HepG2 (cell line): Measurements from ENCODE around the gene CNPPD1. TPM values are rescaled to one million over a fixed set of nuclear protein-coding genes. Genes with fewer than 3 reads are reported as not detected.

Experiments used
- AGO1 ChIP-seq: fragments of 200-400 bp; formaldehyde crosslinking; IDR thresholded peaks from 2 replicates; pipeline ENCODE4 v1.6.1; 2017; ENCODE audit warnings: mild to moderate bottlenecking, low read depth, low read length, moderate library complexity; ENCODE audit not compliant: poor library complexity, severe bottlenecking
- ELF1 ChIP-seq: sonication (generic); formaldehyde crosslinking; IDR thresholded peaks from 2 replicates; pipeline ENCODE4 v1.4.0; 2020; ENCODE audit warnings: missing genetic modification reagents
- HOXA7 ChIP-seq: sonication (generic); formaldehyde crosslinking; IDR thresholded peaks from 2 replicates; pipeline ENCODE4 v1.8.1; 2022; ENCODE audit warnings: mild to moderate bottlenecking, missing genetic modification reagents, moderate library complexity
- JARID2 ChIP-seq: sonication (generic); formaldehyde crosslinking; IDR thresholded peaks from 2 replicates; pipeline ENCODE4 v1.8.1; 2023; ENCODE audit warnings: missing genetic modification reagents, inconsistent platforms; ENCODE audit not compliant: insufficient replicate concordance
- KDM1A ChIP-seq: IDR thresholded peaks from 2 replicates; pipeline ENCODE4 v1.6.1; 2016; ENCODE audit warnings: missing compliant biosample characterization
- KLF6 ChIP-seq: IDR thresholded peaks from 2 replicates; pipeline ENCODE4 v1.8.0; 2016; ENCODE audit warnings: missing biosample characterization, missing genetic modification reagents
- MAFK ChIP-seq, 2 experiments: IDR thresholded peaks in 1 of 2; conservative IDR thresholded peaks in 1 of 2; 2 replicates each; pipeline ENCODE4 v1.6.1; 2011; ENCODE audit warnings: improper control_type of control experiment in 2 of 2, low read length in 2 of 2
- MED8 ChIP-seq: sonication (generic); formaldehyde crosslinking; IDR thresholded peaks from 2 replicates; pipeline ENCODE4 v1.8.1; 2023; ENCODE audit warnings: mild to moderate bottlenecking, missing genetic modification reagents; ENCODE audit not compliant: insufficient replicate concordance
- MYC ChIP-seq: sonication (generic); formaldehyde crosslinking; IDR thresholded peaks from 2 replicates; pipeline ENCODE4 v1.9.0; 2021; ENCODE audit warnings: missing genetic modification reagents, borderline replicate concordance
- NCOA5 ChIP-seq: sonication (generic); formaldehyde crosslinking; IDR thresholded peaks from 2 replicates; pipeline ENCODE4 v1.4.0; 2020; ENCODE audit warnings: missing genetic modification reagents
- PAWR ChIP-seq: sonication (generic); formaldehyde crosslinking; IDR thresholded peaks from 2 replicates; pipeline ENCODE4 v1.4.0; 2020; ENCODE audit warnings: missing genetic modification reagents, mild to moderate bottlenecking, borderline replicate concordance
- RFX1 ChIP-seq: fragments of 450-650 bp; IDR thresholded peaks from 2 replicates; pipeline ENCODE4 v1.6.1; 2017
- SP2 ChIP-seq: sonication (generic); formaldehyde crosslinking; IDR thresholded peaks from 2 replicates; pipeline ENCODE4 v1.5.1; 2020; ENCODE audit warnings: mild to moderate bottlenecking, missing genetic modification reagents
- SRSF1 ChIP-seq: fragments of 200-400 bp; formaldehyde crosslinking; optimal IDR thresholded peaks from 2 replicates; pipeline ENCODE3; 2017; ENCODE audit warnings: mild to moderate bottlenecking, low read depth, low read length, moderate library complexity
- SUZ12 ChIP-seq: fragments of 150-350 bp; IDR thresholded peaks from 2 replicates; pipeline ENCODE4 v1.6.1; 2014; ENCODE audit warnings: low read depth, low read length
- ZFP41 ChIP-seq: sonication (generic); formaldehyde crosslinking; IDR thresholded peaks from 2 replicates; pipeline ENCODE4 v1.4.0; 2020; ENCODE audit warnings: mild to moderate bottlenecking, missing genetic modification reagents, borderline replicate concordance
- ZNF564 ChIP-seq: sonication (generic); formaldehyde crosslinking; IDR thresholded peaks from 2 replicates; pipeline ENCODE4 v1.8.1; 2023; ENCODE audit warnings: mild to moderate bottlenecking, missing genetic modification reagents
- ZNF710 ChIP-seq: sonication (generic); formaldehyde crosslinking; IDR thresholded peaks from 2 replicates; pipeline ENCODE4 v1.5.0; 2020; ENCODE audit warnings: mild to moderate bottlenecking, missing genetic modification reagents, borderline replicate concordance
- ZNF878 ChIP-seq: sonication (generic); formaldehyde crosslinking; IDR thresholded peaks from 2 replicates; pipeline ENCODE4 v1.8.1; 2023; ENCODE audit warnings: mild to moderate bottlenecking, missing genetic modification reagents, moderate library complexity
- polyA plus RNA-seq, 8 experiments: library from polyadenylated mRNA; depleted of rRNA in 3 of 8; stranded (reverse) in 7 of 8; unstranded in 1 of 8; fragments of >200 nt; fragmentation: Illumina TruSeq in 4 of 8; extraction: Trizol in 4 of 8; gene quantifications; 2 replicates each; pipeline versions ENCODE4 v1.2.1 to v1.2.3, GENCODE V29; 2011 to 2016; ENCODE audit warnings: low read depth in 4 of 8, missing spikeins in 1 of 8, mixed read lengths in 1 of 8; ENCODE audit not compliant: insufficient read depth in 1 of 8
- total RNA-seq, 5 experiments: library from RNA; depleted of rRNA; stranded (reverse); fragments of >200 nt; fragmentation: Illumina TruSeq; extraction: Trizol; gene quantifications; 2 replicates each; pipeline ENCODE4 v1.2.3, GENCODE V29; 2016; ENCODE audit warnings: low read depth in 1 of 5
- TF ChIP-seq, protein P1 (sequence below): sonication (generic); formaldehyde crosslinking; IDR thresholded peaks from 2 replicates; pipeline ENCODE4 v1.4.0; 2020; ENCODE audit warnings: missing genetic modification reagents
- TF ChIP-seq, protein P2 (sequence below): sonication (generic); formaldehyde crosslinking; IDR thresholded peaks from 2 replicates; pipeline ENCODE4 v1.8.0; 2022; ENCODE audit warnings: mild to moderate bottlenecking, missing genetic modification reagents; ENCODE audit not compliant: insufficient replicate concordance

The CNPPD1 gene
- total and polyA plus RNA-seq, 2 of the 13 experiments (the other 11 are each of a cell fraction or from before 2014, with no cell fraction given) = 35.5 to 49.4 TPM

- TF ChIP-seq, protein P1, sequence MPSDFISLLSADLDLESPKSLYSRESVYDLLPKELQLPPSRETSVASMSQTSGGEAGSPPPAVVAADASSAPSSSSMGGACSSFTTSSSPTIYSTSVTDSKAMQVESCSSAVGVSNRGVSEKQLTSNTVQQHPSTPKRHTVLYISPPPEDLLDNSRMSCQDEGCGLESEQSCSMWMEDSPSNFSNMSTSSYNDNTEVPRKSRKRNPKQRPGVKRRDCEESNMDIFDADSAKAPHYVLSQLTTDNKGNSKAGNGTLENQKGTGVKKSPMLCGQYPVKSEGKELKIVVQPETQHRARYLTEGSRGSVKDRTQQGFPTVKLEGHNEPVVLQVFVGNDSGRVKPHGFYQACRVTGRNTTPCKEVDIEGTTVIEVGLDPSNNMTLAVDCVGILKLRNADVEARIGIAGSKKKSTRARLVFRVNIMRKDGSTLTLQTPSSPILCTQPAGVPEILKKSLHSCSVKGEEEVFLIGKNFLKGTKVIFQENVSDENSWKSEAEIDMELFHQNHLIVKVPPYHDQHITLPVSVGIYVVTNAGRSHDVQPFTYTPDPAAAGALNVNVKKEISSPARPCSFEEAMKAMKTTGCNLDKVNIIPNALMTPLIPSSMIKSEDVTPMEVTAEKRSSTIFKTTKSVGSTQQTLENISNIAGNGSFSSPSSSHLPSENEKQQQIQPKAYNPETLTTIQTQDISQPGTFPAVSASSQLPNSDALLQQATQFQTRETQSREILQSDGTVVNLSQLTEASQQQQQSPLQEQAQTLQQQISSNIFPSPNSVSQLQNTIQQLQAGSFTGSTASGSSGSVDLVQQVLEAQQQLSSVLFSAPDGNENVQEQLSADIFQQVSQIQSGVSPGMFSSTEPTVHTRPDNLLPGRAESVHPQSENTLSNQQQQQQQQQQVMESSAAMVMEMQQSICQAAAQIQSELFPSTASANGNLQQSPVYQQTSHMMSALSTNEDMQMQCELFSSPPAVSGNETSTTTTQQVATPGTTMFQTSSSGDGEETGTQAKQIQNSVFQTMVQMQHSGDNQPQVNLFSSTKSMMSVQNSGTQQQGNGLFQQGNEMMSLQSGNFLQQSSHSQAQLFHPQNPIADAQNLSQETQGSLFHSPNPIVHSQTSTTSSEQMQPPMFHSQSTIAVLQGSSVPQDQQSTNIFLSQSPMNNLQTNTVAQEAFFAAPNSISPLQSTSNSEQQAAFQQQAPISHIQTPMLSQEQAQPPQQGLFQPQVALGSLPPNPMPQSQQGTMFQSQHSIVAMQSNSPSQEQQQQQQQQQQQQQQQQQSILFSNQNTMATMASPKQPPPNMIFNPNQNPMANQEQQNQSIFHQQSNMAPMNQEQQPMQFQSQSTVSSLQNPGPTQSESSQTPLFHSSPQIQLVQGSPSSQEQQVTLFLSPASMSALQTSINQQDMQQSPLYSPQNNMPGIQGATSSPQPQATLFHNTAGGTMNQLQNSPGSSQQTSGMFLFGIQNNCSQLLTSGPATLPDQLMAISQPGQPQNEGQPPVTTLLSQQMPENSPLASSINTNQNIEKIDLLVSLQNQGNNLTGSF (CRISPR knock-in tag) = peak; percentile 93
- peak; percentile 83 for TF ChIP-seq ELF1 (CRISPR knock-in tag)
- TF ChIP-seq ZFP41 = no peak; the same call in 1 of the 2 replicates
- no peak for TF ChIP-seq AGO1
- no peak for TF ChIP-seq SUZ12
- peak; percentile 91; the same call in 1 of the 2 replicates for TF ChIP-seq PAWR (CRISPR knock-in tag)
- TF ChIP-seq KLF6 (CRISPR knock-in tag) = peak; percentile 99
- TF ChIP-seq MYC = peak; percentile 95
- peak; percentile 74; the same call in 1 of the 2 replicates for TF ChIP-seq KDM1A (CRISPR knock-in tag)
- TF ChIP-seq ZNF710 (CRISPR knock-in tag) = peak; percentile 72
- peak; percentile 74 for TF ChIP-seq SP2 (CRISPR knock-in tag)
- peak; percentile 94 for TF ChIP-seq ZNF564 (CRISPR knock-in tag)
- TF ChIP-seq, protein P2, sequence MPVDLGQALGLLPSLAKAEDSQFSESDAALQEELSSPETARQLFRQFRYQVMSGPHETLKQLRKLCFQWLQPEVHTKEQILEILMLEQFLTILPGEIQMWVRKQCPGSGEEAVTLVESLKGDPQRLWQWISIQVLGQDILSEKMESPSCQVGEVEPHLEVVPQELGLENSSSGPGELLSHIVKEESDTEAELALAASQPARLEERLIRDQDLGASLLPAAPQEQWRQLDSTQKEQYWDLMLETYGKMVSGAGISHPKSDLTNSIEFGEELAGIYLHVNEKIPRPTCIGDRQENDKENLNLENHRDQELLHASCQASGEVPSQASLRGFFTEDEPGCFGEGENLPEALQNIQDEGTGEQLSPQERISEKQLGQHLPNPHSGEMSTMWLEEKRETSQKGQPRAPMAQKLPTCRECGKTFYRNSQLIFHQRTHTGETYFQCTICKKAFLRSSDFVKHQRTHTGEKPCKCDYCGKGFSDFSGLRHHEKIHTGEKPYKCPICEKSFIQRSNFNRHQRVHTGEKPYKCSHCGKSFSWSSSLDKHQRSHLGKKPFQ (CRISPR knock-in tag) = peak; percentile 96
- 0 out of 4 replicates have a peak, but pooled peaks of 1 of the 2 experiments have one; percentile 13 for TF ChIP-seq MAFK (conservative IDR thresholded peaks at IDR 0.05 in 1 of 2, IDR thresholded peaks at IDR 0.05 in 1 of 2; ENCODE audit: low read length in 2 of 2)
- TF ChIP-seq NCOA5 (CRISPR knock-in tag) = no peak
- peak; percentile 94 for TF ChIP-seq SRSF1
- peak; percentile 97 for TF ChIP-seq MED8 (CRISPR knock-in tag)
- TF ChIP-seq RFX1 = no peak
- peak; percentile 90 for TF ChIP-seq HOXA7
- TF ChIP-seq JARID2 (CRISPR knock-in tag) = no peak
- peak; percentile 98 for TF ChIP-seq ZNF878 (CRISPR knock-in tag)
Observed at GRCh38 chr2:219176818-219177551, at the start of gene CNPPD1 (continued).
